NB4 (cell line): Measurements from ENCODE around the gene ARHGEF10L.

Source experiments
- DNase-seq: peaks from one replicate; pipeline ENCODE4 v3.0.0; 2010; ENCODE audit warnings: low read depth
- H3K4me3 ChIP-seq: one replicate; pipeline ENCODE4 v1.5.1; 2011; ENCODE audit warnings: mild to moderate bottlenecking, low read depth, low read length, moderate library complexity
- CTCF ChIP-seq: IDR thresholded peaks from one replicate; pipeline ENCODE4 v1.5.1; 2012; ENCODE audit warnings: low read depth, low read length
- MYC ChIP-seq: IDR thresholded peaks from 2 replicates; pipeline ENCODE4 v1.6.1; 2011; ENCODE audit warnings: low read depth, low read length
- POLR2A ChIP-seq: IDR thresholded peaks from 2 replicates; pipeline ENCODE4 v1.6.1; 2011; ENCODE audit warnings: mild to moderate bottlenecking; ENCODE audit not compliant: insufficient read length; ENCODE audit errors: extremely low read depth
- TF ChIP-seq, protein P1 (sequence below): IDR thresholded peaks from 2 replicates; pipeline ENCODE4 v1.6.1; 2011; ENCODE audit warnings: low read depth, low read length

ARHGEF10L gene

DNA sequence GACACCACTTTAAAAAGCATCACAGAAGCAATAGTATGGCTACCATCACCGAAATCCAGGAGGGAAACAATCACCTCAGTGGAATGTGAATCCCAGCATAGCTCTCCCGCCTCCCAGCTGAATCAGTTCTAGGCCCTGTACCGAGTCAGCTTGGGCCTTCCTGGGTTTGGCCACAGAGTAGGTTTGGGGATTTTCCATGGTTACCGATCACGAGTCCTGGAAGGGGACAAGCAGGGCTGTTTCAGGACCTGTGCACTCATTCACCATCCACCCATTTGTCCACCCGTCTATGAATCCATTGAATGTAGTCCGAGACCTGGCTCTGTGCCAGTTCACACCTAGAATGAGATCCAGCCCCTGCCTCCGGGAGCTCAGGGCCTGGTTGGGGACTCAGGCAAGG is 94.2 kb downstream of the ARHGEF10L start:
- no peak overlapping the region for H3K4me3 ChIP-seq
- TF ChIP-seq, protein P1, sequence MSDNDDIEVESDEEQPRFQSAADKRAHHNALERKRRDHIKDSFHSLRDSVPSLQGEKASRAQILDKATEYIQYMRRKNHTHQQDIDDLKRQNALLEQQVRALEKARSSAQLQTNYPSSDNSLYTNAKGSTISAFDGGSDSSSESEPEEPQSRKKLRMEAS = no peak
- no peak for TF ChIP-seq MYC
- no peak for TF ChIP-seq CTCF
- no peak for TF ChIP-seq POLR2A
- no peak for DNase-seq

DNA sequence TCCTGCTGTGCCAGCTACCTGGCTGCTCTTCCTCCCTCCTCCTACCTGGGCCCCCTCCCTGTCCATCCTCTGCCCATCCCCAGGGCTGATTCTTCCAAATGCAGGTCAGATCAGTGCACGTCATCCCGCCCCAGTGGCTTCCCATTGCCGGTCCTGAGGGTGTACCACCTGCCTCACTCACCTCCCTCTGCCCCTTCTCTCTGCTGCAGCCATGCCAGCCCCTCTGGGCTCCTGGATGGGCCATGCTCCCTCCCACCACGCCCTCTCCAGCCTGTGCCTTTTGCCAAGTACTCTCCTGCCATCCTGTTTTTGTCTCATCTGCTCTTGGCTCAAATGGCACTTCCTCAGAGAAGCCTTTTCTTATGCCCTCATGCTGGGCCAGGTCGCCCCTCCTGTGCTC is 95.8 kb downstream of the ARHGEF10L start:
- no peak overlapping the region for H3K4me3 ChIP-seq
- no peak for DNase-seq
- TF ChIP-seq, protein P1 = no peak
- TF ChIP-seq CTCF (no peak), POLR2A (no peak), MYC (no peak)

DNA sequence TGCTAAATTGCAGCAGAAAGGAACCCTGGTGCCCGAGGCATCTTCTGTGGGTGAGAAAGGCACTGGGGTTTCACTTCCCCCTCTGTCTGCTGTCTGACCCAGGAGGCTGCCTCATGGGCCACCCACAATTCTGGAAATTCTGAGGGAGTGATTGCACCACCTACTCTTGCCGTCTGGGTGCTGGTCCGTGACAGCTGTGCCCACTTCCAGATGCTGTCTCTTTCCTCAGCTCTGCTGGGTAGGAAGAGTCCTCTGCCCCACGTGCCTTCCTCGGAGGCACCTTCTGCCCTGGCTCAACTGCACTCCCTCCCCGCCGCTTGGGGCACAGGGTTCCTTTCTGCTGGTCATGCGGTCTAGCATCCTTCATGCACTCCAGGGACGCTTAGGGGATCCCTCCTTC is 96.3 kb downstream of the ARHGEF10L start:
- peak; percentile 79 for DNase-seq
- no peak overlapping the region for H3K4me3 ChIP-seq
- TF ChIP-seq POLR2A = no peak

GRCh38 chr1:17636612-17637011 is 97.1 kb downstream of the ARHGEF10L start:
- TF ChIP-seq CTCF (no peak), MYC (no peak), POLR2A (no peak)
- peak; percentile 33 for DNase-seq
- no peak overlapping the region for H3K4me3 ChIP-seq

GRCh38 chr1:17637055-17637454 is 97.6 kb downstream of the ARHGEF10L start:
- TF ChIP-seq, protein P1 = no peak
- TF ChIP-seq CTCF (no peak), MYC (no peak), POLR2A (no peak)
- DNase-seq = no peak
- no peak overlapping the region for H3K4me3 ChIP-seq

DNA sequence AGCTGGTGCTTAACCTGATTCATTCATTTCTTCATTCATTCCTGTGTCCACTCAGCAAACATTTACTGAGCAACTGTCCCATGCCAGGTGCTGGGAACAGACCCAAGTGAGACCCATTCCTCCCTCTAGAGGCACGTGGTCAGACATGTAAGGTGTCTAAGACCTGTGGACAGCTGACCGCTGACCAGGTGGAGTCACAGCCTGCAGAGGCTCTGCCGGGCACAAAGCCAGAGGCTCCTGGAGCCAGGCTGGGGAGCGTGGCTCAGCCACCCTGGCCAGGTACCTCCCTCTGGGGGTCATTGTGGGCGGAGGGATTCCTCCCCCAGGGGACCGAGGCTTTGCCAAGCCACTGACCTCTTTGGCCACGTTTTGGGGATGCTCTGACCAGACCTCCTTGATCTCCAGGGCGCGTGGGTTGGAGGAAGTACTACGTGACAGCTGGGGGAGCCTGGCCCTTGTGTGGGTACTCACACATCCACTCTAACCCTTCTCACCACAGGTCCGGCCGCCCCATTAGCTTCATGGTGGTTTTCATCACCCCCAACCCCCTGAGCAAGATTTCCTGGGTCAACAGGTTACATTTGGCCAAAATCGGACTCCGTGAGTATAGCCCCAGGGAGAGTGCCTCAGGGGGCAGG is 100.3 kb downstream of the ARHGEF10L start:
- H3K4me3 ChIP-seq = no peak overlapping the region
- TF ChIP-seq MYC = no peak
- TF ChIP-seq, protein P1 = no peak
- TF ChIP-seq POLR2A = no peak
- no peak for TF ChIP-seq CTCF
- no peak for DNase-seq
